Measurements from ENCODE around the gene AKAP5. TPM values are rescaled to one million over a fixed set of nuclear protein-coding genes. Genes with fewer than 3 reads are reported as not detected.
A peak's percentile ranks its signal among the peaks of the same experiment; 100 is the strongest.

AKAP5 gene
- total and polyA plus RNA-seq, 3 experiments from 2014 or later: 1.0 to 3.6 (median 3.1) TPM

DNA sequence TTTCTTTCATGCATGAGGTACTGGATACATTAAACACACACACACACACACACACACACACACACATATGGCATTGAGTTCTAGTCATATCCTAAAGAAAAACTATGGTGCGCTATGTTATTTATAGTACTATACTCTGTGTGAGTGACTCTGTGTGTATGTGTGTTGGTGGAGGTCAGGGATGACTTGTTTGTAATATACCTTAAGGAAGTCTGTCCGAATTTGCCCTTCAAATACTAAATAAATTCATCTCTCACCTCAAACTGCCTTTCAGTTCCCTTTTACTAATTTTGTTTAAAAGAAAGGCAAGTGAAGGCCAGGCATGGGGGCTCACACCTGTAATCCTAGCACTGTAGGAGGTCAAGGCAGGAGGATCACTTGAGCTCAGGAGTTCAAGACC is 2.1 kb upstream of the AKAP5 start:
- Histone ChIP-seq H3K4me1 (ENCODE audit: insufficient read depth, low read length) (peaks cover 10% of the 10 kb centered on the region), H3K27me3 (ENCODE audit: insufficient read depth, low read length, poor library complexity, severe bottlenecking) (no peaks in the 10 kb centered on the region), H3K36me3 (ENCODE audit: insufficient read depth, low read length) (no peaks in the 10 kb centered on the region), H3K4me3 (ENCODE audit: low read length) (no peak overlapping the region), H3K27ac (ENCODE audit: low read depth, low read length) (no peak overlapping the region), H3K9me3 (ENCODE audit: low read length) (no peaks in the 10 kb centered on the region)
- H3K27ac Mint-ChIP-seq: peak overlapping the region in 3 of 8 donors; percentile 32 to 55 (median 33)
- peaks cover 3 to 17% (median 3%) of the 10 kb centered on the region in 3 donors for H3K36me3 Mint-ChIP-seq
- no peaks in the 10 kb centered on the region for H3K27me3 Mint-ChIP-seq
- no peaks in the 10 kb centered on the region for H3K9me3 Mint-ChIP-seq
- ChIA-PET CTCF (interaction anchor here (0.9 to 2.3 kb wide), 6 partner anchors 10 to 47 kb away, joined by 3 to 8 read pairs (median 4); no protein-coding TSS in a partner anchor), POLR2A (interaction anchor here (1.0 kb wide), 1 partner anchor 15 kb away, joined by 3 read pairs; no protein-coding TSS in a partner anchor)
- peaks cover 30 to 54% (median 53%) of the 10 kb centered on the region in 3 donors for H3K4me1 Mint-ChIP-seq
- peak overlapping the region in 3 of 7 donors; percentile 15 to 42 (median 37) for H3K4me3 Mint-ChIP-seq
- DNase-seq: no peak

DNA sequence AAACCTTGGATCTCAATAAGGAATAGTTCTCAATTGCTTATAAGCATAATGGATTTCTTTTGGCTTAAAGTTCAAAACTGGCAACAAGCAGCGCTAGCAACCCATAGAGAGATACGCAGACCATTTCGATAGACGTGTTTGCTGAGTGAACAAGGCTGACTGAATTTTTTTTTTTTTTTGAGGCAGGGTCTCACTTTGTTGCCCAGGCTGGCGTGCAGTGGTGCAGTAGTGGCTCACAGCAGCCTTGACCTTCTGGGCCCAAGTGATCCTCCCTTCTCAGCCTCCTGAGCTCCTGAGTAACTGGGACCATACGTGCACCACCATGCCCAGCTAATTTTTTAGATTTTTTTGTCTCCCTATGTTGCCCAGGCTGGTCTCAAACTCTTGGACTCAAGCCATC is 1.4 kb upstream of the AKAP5 start:
- peak overlapping the region in 3 of 7 donors; percentile 24 to 96 (median 82) for H3K4me3 Mint-ChIP-seq
- CTCF ChIA-PET: interaction anchor here (1.4 to 2.3 kb wide), 3 partner anchors 14 to 47 kb away, joined by 3 to 7 read pairs (median 7); no protein-coding TSS in a partner anchor

DNA sequence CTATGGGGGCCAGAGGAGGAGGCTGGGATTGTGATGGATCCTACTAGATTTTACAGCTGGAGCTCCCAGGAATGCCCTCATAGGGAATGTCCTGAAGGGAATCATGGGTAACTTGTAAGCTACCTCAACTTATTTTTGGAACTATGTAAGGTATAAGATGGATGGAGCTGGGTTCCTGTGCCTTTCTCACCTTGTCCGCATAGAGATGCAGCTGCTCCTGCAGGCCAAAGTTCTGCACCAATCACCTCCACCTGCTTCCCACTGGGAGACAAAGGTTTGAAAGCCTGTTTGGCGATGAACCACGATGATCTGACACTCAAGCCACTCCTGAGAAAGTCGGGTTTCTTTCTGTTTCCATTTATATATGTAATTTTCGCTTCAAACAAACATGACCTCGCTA is 648 bp upstream of the AKAP5 start:
- H3K4me1 Mint-ChIP-seq: peaks cover 31 to 58% (median 57%) of the 10 kb centered on the region in 3 donors
- H3K36me3 ChIP-seq (ENCODE audit: insufficient read depth, low read length): no peaks in the 10 kb centered on the region
- peak overlapping the region; percentile 46 to 90 (median 80) for H3K27ac Mint-ChIP-seq
- no peaks in the 10 kb centered on the region for H3K9me3 ChIP-seq (ENCODE audit: low read length)
- no peaks in the 10 kb centered on the region for H3K27me3 ChIP-seq (ENCODE audit: insufficient read depth, low read length, poor library complexity, severe bottlenecking)
- peaks cover 0 to 14% (median 3%) of the 10 kb centered on the region in 3 donors for H3K36me3 Mint-ChIP-seq
- H3K27ac ChIP-seq (ENCODE audit: low read depth, low read length): no peak overlapping the region
- DNase-seq: no peak
- peaks cover 10% of the 10 kb centered on the region for H3K4me1 ChIP-seq (ENCODE audit: insufficient read depth, low read length)
- H3K4me3 ChIP-seq (ENCODE audit: low read length): peak overlapping the region; percentile 38
- H3K9me3 Mint-ChIP-seq: no peaks in the 10 kb centered on the region
- CTCF ChIA-PET: interaction anchor here (1.4 to 2.3 kb wide), 3 partner anchors 15 to 46 kb away, joined by 3 to 7 read pairs (median 7); no protein-coding TSS in a partner anchor
- peak overlapping the region; percentile 82 to 96 (median 91) for H3K4me3 Mint-ChIP-seq
- no peaks in the 10 kb centered on the region for H3K27me3 Mint-ChIP-seq
- POLR2A ChIA-PET: interaction anchor here (1.5 kb wide), 1 partner anchor 40 kb away, joined by 4 read pairs; no protein-coding TSS in a partner anchor

More for the DNA sequence above, 1.4 kb upstream of the AKAP5 start:
- no peaks in the 10 kb centered on the region for H3K27me3 Mint-ChIP-seq
- DNase-seq: no peak
- no peaks in the 10 kb centered on the region for H3K9me3 Mint-ChIP-seq
- Histone ChIP-seq H3K4me1 (ENCODE audit: insufficient read depth, low read length) (peaks cover 10% of the 10 kb centered on the region), H3K4me3 (ENCODE audit: low read length) (no peak overlapping the region), H3K27me3 (ENCODE audit: insufficient read depth, low read length, poor library complexity, severe bottlenecking) (no peaks in the 10 kb centered on the region), H3K36me3 (ENCODE audit: insufficient read depth, low read length) (no peaks in the 10 kb centered on the region), H3K27ac (ENCODE audit: low read depth, low read length) (no peak overlapping the region), H3K9me3 (ENCODE audit: low read length) (no peaks in the 10 kb centered on the region)
- peak overlapping the region in 1 of 8 donors; percentile 35 for H3K27ac Mint-ChIP-seq
- H3K4me1 Mint-ChIP-seq: peaks cover 32 to 61% (median 56%) of the 10 kb centered on the region in 3 donors
- POLR2A ChIA-PET: interaction anchor here (1.5 kb wide), 1 partner anchor 41 kb away, joined by 4 read pairs; no protein-coding TSS in a partner anchor
- H3K36me3 Mint-ChIP-seq: peaks cover 3 to 15% (median 3%) of the 10 kb centered on the region in 3 donors

DNA sequence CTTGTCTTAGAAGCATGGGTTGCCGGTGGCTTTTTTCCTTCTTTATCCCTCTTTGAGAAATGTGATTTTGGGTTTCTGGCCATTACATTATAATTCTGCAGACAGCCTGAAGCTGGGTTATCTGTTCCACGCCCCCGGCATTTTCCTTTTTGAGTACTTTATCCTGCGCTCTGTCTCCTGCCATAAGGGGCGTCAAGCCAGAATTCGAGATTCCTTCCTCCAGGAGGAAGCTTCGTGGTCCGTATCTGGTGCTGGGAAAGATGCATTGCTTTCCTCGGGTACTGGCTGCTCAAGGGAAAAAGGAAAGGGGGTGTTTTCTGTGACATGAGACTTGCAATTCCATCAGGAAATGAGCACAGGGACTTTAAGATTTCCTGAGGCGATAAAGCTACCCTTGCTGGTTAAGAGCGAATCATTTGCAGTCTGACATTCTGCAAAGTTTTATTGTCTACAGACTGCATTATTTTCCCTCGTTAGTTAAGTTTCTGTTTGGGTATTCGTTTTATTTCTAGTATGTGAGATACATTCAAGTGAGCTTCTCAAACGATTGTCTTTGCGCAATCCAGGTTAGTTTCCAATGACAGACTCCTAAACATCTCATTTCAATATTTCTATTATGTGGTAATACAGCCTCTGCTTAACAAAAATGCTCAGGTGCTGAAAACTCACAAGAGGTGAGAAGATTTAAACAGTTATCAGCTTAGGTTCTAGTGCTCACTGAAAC is 694 bp downstream of the AKAP5 start:
- H3K27me3 Mint-ChIP-seq: no peaks in the 10 kb centered on the region
- H3K4me3 ChIP-seq (ENCODE audit: low read length): peak overlapping the region; percentile 49
- H3K27me3 ChIP-seq (ENCODE audit: insufficient read depth, low read length, poor library complexity, severe bottlenecking): no peaks in the 10 kb centered on the region
- H3K27ac Mint-ChIP-seq: peak overlapping the region; percentile 38 to 92 (median 84)
- H3K36me3 Mint-ChIP-seq: peaks cover 0 to 13% (median 3%) of the 10 kb centered on the region in 3 donors
- H3K9me3 ChIP-seq (ENCODE audit: low read length): no peaks in the 10 kb centered on the region
- peak overlapping the region; percentile 84 to 93 (median 88) for H3K4me3 Mint-ChIP-seq
- peaks cover 10% of the 10 kb centered on the region for H3K4me1 ChIP-seq (ENCODE audit: insufficient read depth, low read length)
- DNase-seq: no peak
- no peaks in the 10 kb centered on the region for H3K9me3 Mint-ChIP-seq
- no peaks in the 10 kb centered on the region for H3K36me3 ChIP-seq (ENCODE audit: insufficient read depth, low read length)
- POLR2A ChIA-PET: interaction anchor here (1.7 kb wide), 1 partner anchor 38 kb away, joined by 15 read pairs; the partner anchor contains the start of gene ZBTB1
- H3K4me1 Mint-ChIP-seq: peaks cover 31 to 56% (median 49%) of the 10 kb centered on the region in 3 donors
- H3K27ac ChIP-seq (ENCODE audit: low read depth, low read length): no peak overlapping the region
- CTCF ChIA-PET: interaction anchor here (0.7 to 2.2 kb wide), 7 partner anchors 12 to 45 kb away, joined by 3 to 8 read pairs (median 4); no protein-coding TSS in a partner anchor

DNA sequence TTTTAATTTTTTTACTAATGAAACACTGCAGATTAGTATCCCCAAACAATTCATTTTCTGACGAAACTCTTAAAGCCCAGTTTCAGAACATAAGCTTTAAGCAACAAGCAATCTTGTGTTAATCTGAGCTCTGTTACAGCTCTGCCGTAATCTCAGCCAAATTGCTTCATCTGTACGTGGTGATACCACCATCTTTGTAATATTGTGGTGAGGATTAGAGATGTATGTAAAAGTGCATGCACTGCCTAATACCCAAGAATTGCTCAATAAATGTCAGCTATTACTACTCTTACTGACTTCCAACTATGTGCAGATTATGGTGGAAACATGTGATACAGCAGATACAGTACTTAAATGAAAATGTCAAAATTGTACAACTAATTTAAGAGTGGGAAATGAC is 1.8 kb downstream of the AKAP5 start:
- CTCF ChIA-PET: interaction anchor here (1.3 to 2.2 kb wide), 5 partner anchors 10 to 44 kb away, joined by 3 to 10 read pairs (median 4); no protein-coding TSS in a partner anchor
- peak overlapping the region in 2 of 7 donors; percentile 31 to 51 for H3K4me3 Mint-ChIP-seq
- no peaks in the 10 kb centered on the region for H3K27me3 Mint-ChIP-seq
- H3K36me3 Mint-ChIP-seq: peaks cover 0 to 15% (median 7%) of the 10 kb centered on the region in 3 donors
- DNase-seq: no peak
- POLR2A ChIA-PET: no interaction called here
- Histone ChIP-seq H3K9me3 (ENCODE audit: low read length) (no peaks in the 10 kb centered on the region), H3K36me3 (ENCODE audit: insufficient read depth, low read length) (no peaks in the 10 kb centered on the region), H3K4me1 (ENCODE audit: insufficient read depth, low read length) (peaks cover 10% of the 10 kb centered on the region), H3K27me3 (ENCODE audit: insufficient read depth, low read length, poor library complexity, severe bottlenecking) (no peaks in the 10 kb centered on the region), H3K4me3 (ENCODE audit: low read length) (no peak overlapping the region), H3K27ac (ENCODE audit: low read depth, low read length) (no peak overlapping the region)
- H3K9me3 Mint-ChIP-seq: no peaks in the 10 kb centered on the region
- H3K4me1 Mint-ChIP-seq: peaks cover 33 to 62% (median 54%) of the 10 kb centered on the region in 3 donors
- peak overlapping the region in 1 of 8 donors; percentile 1 for H3K27ac Mint-ChIP-seq

DNA sequence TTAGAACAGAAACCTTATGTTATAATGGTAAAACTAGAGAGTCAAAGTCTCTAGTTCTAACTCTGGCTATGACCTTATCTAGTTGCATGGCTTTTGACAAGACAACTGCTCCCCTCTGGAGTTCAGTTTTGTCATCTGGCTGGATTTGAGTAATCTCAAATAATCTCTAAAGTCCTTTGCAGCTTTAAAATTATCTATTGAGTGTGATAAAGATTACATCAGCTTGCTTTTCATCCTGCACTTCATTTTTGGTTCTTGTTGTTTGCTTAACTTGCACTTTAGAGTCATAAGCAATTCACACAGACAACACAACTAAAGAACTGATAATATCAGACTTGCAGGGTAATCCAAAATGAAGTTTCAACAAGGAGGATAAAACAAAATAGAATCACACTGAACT is 2.3 kb downstream of the AKAP5 start:
- peaks cover 0 to 11% (median 6%) of the 10 kb centered on the region in 3 donors for H3K36me3 Mint-ChIP-seq
- ChIA-PET POLR2A (no interaction called here), CTCF (interaction anchor here (1.3 to 2.2 kb wide), 3 partner anchors 10 to 43 kb away, joined by 3 to 10 read pairs (median 8); no protein-coding TSS in a partner anchor)
- no peak for DNase-seq
- H3K27me3 Mint-ChIP-seq: no peaks in the 10 kb centered on the region
- peak overlapping the region in 4 of 8 donors; percentile 1 to 29 (median 22) for H3K27ac Mint-ChIP-seq
- peaks cover 10% of the 10 kb centered on the region for H3K4me1 ChIP-seq (ENCODE audit: insufficient read depth, low read length)
- H3K9me3 Mint-ChIP-seq: no peaks in the 10 kb centered on the region
- H3K36me3 ChIP-seq (ENCODE audit: insufficient read depth, low read length): no peaks in the 10 kb centered on the region
- H3K27ac ChIP-seq (ENCODE audit: low read depth, low read length): no peak overlapping the region
- peak overlapping the region in 2 of 7 donors; percentile 31 to 35 for H3K4me3 Mint-ChIP-seq
- no peak overlapping the region for H3K4me3 ChIP-seq (ENCODE audit: low read length)
- no peaks in the 10 kb centered on the region for H3K27me3 ChIP-seq (ENCODE audit: insufficient read depth, low read length, poor library complexity, severe bottlenecking)
- H3K9me3 ChIP-seq (ENCODE audit: low read length): no peaks in the 10 kb centered on the region
- peaks cover 33 to 62% (median 54%) of the 10 kb centered on the region in 3 donors for H3K4me1 Mint-ChIP-seq

DNA sequence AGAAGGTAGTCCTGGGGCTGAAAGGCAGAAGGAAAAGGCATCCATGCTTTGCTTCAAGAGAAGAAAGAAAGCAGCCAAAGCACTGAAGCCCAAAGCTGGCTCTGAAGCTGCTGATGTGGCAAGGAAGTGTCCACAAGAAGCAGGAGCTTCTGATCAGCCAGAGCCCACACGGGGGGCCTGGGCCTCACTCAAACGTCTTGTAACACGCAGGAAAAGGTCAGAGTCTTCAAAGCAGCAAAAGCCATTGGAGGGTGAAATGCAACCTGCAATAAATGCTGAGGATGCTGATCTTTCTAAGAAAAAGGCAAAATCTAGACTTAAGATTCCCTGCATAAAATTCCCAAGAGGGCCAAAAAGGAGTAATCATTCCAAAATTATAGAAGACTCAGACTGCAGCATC is 3.2 kb downstream of the AKAP5 start:
- peak overlapping the region in 1 of 8 donors; percentile 74 for H3K27ac Mint-ChIP-seq
- CTCF ChIA-PET: interaction anchor here (2.2 kb wide), 1 partner anchor 39 kb away, joined by 10 read pairs; no protein-coding TSS in a partner anchor
- DNase-seq: no peak

More for the DNA sequence above, 3.2 kb downstream of the AKAP5 start:
- H3K4me3 ChIP-seq (ENCODE audit: low read length): no peak overlapping the region
- Mint-ChIP-seq H3K9me3 (no peaks in the 10 kb centered on the region), H3K4me1 (peaks cover 35 to 66% (median 59%) of the 10 kb centered on the region in 3 donors), H3K36me3 (peaks cover 0 to 13% (median 6%) of the 10 kb centered on the region in 3 donors), H3K4me3 (peak overlapping the region in 1 of 7 donors; percentile 3), H3K27me3 (no peaks in the 10 kb centered on the region)
- H3K27me3 ChIP-seq (ENCODE audit: insufficient read depth, low read length, poor library complexity, severe bottlenecking): no peaks in the 10 kb centered on the region
- H3K27ac ChIP-seq (ENCODE audit: low read depth, low read length): no peak overlapping the region
- POLR2A ChIA-PET: no interaction called here
- H3K36me3 ChIP-seq (ENCODE audit: insufficient read depth, low read length): no peaks in the 10 kb centered on the region
- H3K9me3 ChIP-seq (ENCODE audit: low read length): no peaks in the 10 kb centered on the region
- H3K4me1 ChIP-seq (ENCODE audit: insufficient read depth, low read length): peaks cover 10% of the 10 kb centered on the region

All from CD8-positive, alpha-beta memory T cell (primary cell).